Loucy (cell line): ENCODE results near the gene TMEM97.
"Not testable (repeated sequence)": the region's sequence is repeated elsewhere in the genome, so short reads cannot be mapped to it uniquely, and the experiment has no call there.

Source experiments
- H2AFZ ChIP-seq: fragments of 200-600 bp; sonication (generic); 2 replicates; pipeline ENCODE4 v1.6.0; 2016; ENCODE audit warnings: antibody characterized with exemption, mild to moderate bottlenecking, low read length, moderate library complexity
- H3F3A ChIP-seq: fragments of 200-600 bp; 2 replicates; pipeline ENCODE4 v1.6.0; 2016; ENCODE audit warnings: antibody characterized with exemption, low read depth, mild to moderate bottlenecking
- H3K27me3 ChIP-seq: fragments of 200-600 bp; sonication (generic); 2 replicates; pipeline ENCODE4 v1.6.1; 2014; ENCODE audit warnings: low read length, mild to moderate bottlenecking; ENCODE audit not compliant: insufficient read depth, poor library complexity, severe bottlenecking
- H3K36me3 ChIP-seq: fragments of 200-600 bp; sonication (generic); 2 replicates; pipeline ENCODE4 v1.6.1; 2016; ENCODE audit warnings: low read length; ENCODE audit not compliant: insufficient read depth
- H3K4me1 ChIP-seq: fragments of 200-600 bp; sonication (generic); 2 replicates; pipeline ENCODE4 v1.5.1; 2014; ENCODE audit warnings: low read length, mild to moderate bottlenecking; ENCODE audit not compliant: insufficient read depth, poor library complexity, severe bottlenecking
- H3K4me2 ChIP-seq: fragments of 200-600 bp; sonication (generic); 2 replicates; pipeline ENCODE4 v1.6.0; 2014; ENCODE audit warnings: antibody characterized with exemption, low read length, low read depth, mild to moderate bottlenecking; ENCODE audit not compliant: poor library complexity, severe bottlenecking
- H3K4me3 ChIP-seq: fragments of 200-600 bp; sonication (generic); 2 replicates; pipeline ENCODE4 v1.5.1; 2014; ENCODE audit warnings: low read length, mild to moderate bottlenecking, mixed read lengths; ENCODE audit not compliant: poor library complexity, severe bottlenecking
- H3K79me2 ChIP-seq: fragments of 200-600 bp; sonication (generic); 2 replicates; pipeline ENCODE4 v1.6.1; 2014; ENCODE audit warnings: low read length; ENCODE audit not compliant: insufficient read depth
- H3K9ac ChIP-seq: fragments of 200-600 bp; sonication (generic); 2 replicates; pipeline ENCODE4 v1.6.0; 2014; ENCODE audit warnings: mild to moderate bottlenecking, low read depth, low read length, moderate library complexity; ENCODE audit not compliant: poor library complexity, severe bottlenecking
- H3K9me2 ChIP-seq: fragments of 200-600 bp; sonication (generic); replicated peaks from 2 replicates; pipeline ENCODE4 v1.6.1; 2016; ENCODE audit warnings: low read depth, low read length, mixed read lengths
- H3K9me3 ChIP-seq: fragments of 200-600 bp; sonication (generic); 2 replicates; pipeline ENCODE4 v1.6.1; 2014; ENCODE audit warnings: mild to moderate bottlenecking, antibody characterized with exemption, low read length, low read depth; ENCODE audit not compliant: insufficient read depth
- H4K20me1 ChIP-seq: fragments of 200-600 bp; sonication (generic); 2 replicates; pipeline ENCODE4 v1.6.0; 2014; ENCODE audit warnings: antibody characterized with exemption, low read length, mild to moderate bottlenecking; ENCODE audit not compliant: insufficient read depth, poor library complexity, severe bottlenecking
- CTCF ChIP-seq: fragments of 200-600 bp; sonication (generic); conservative IDR thresholded peaks from 2 replicates; pipeline ENCODE4 v1.5.1; 2014; ENCODE audit warnings: mild to moderate bottlenecking, antibody characterized with exemption, low read length
- EZH2phosphoT487 ChIP-seq: fragments of 200-600 bp; IDR thresholded peaks from 2 replicates; pipeline ENCODE4 v1.6.1; 2018; ENCODE audit warnings: antibody characterized with exemption, mild to moderate bottlenecking, moderate library complexity, borderline replicate concordance

Gene TMEM97

GRCh38 chr17:28291780-28292330, 27.1 kb upstream of the TMEM97 start:
- Histone ChIP-seq H3K79me2 (no peaks in the 10 kb centered on the region), H3K9me3 (no peaks in the 10 kb centered on the region), H3K9ac (no peak overlapping the region), H3K9me2 (no peaks in the 10 kb centered on the region), H4K20me1 (no peaks in the 10 kb centered on the region), H3F3A (no peaks in the 10 kb centered on the region), H3K36me3 (no peaks in the 10 kb centered on the region), H3K4me3 (no peak overlapping the region), H3K4me1 (no peaks in the 10 kb centered on the region), H2AFZ (no peak overlapping the region), H3K27me3 (no peaks in the 10 kb centered on the region), H3K4me2 (no peak overlapping the region)
- no peak for TF ChIP-seq CTCF
- no peak for TF ChIP-seq EZH2phosphoT487

- H4K20me1 ChIP-seq, H3K4me2 ChIP-seq, H3K9me2 ChIP-seq, H3K9me3 ChIP-seq, H3F3A ChIP-seq, H3K79me2 ChIP-seq, H3K9ac ChIP-seq, H2AFZ ChIP-seq, H3K4me1 ChIP-seq, H3K27me3 ChIP-seq, H3K36me3 ChIP-seq, H3K4me3 ChIP-seq: not testable (repeated sequence)
These were observed 26.1 kb upstream of the TMEM97 start for GRCh38 chr17:28292878-28293277.

DNA sequence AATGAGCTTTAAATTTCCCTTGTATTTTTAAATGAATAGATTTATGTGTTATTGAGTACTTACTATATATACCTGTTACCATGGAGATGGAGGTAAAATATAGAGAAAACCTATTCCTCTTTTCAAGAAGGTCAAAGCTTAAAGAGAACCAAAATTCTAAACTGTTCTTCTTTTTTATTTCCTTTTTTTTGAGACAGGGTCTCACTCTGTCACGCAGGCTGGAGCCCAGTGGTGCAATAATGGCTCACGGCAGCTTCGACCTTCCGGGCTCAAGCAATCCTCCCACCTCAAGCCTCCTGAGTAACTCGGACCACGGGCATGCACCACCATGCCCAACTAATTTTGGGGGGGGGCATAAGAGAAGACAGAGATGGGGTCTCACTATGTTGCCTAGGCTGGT, 25.0 kb upstream of the TMEM97 start:
- Histone ChIP-seq H3K79me2 (no peaks in the 10 kb centered on the region), H3K4me2 (no peak overlapping the region), H3K4me3 (no peak overlapping the region), H3K36me3 (no peaks in the 10 kb centered on the region), H3K27me3 (no peaks in the 10 kb centered on the region), H3F3A (no peaks in the 10 kb centered on the region), H3K9ac (no peak overlapping the region), H2AFZ (no peak overlapping the region), H3K4me1 (no peaks in the 10 kb centered on the region), H4K20me1 (no peaks in the 10 kb centered on the region), H3K9me3 (no peaks in the 10 kb centered on the region), H3K9me2 (no peaks in the 10 kb centered on the region)
- TF ChIP-seq CTCF (no peak), EZH2phosphoT487 (no peak)
